ENCODE measurements around the gene MAF.

Gene MAF

DNA sequence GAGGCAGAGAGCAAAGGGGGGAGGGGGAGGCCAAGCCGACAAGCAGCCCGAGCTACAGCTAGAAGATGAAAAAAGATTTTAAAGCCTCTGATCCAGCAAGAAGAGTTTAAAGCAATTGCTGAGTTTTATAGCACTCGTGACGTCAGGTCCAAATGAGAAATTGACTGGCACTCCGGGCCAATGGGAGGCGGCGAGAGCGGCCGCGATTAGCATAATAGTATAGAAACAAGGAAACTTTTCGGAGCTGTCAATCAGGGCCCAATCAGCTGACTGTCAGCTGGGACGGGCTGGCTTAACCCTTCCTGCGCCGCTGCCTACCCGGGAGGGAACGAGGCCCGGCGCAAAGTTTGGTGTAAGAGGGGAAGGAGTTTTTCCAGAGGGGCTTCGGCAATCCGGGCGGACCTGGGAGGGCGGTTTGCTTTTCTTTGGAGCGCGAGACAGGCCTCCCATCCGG, at the start of gene MAF:
Gene MAF (minus strand): TSS at position 100 of the 454 bp plus-strand sequence. CDS start 835 bp downstream, outside the sequence.
- peak; percentile 85 for DNase-seq (ENCODE audit: low spot score)

DNA sequence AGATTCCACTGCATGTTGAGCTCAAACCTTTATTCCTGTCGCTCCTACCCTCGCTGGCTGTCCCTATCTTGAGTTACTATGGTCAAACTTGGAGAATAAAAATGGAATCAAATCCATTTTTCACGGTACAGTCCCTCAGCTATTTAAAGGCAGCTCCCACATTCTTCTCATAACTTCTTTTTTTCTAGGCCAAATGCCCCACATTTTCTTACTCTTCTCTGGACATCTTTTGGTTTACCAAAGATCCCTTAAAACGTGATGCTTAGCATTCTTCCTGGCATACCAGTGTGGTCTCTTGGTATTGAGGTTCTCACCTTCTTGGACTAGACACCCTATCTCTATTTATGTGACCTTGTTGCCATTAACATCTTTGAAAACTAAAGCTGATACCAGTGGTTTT, 48.3 kb upstream of the MAF start:
- no peak for DNase-seq (ENCODE audit: low spot score)

DNA sequence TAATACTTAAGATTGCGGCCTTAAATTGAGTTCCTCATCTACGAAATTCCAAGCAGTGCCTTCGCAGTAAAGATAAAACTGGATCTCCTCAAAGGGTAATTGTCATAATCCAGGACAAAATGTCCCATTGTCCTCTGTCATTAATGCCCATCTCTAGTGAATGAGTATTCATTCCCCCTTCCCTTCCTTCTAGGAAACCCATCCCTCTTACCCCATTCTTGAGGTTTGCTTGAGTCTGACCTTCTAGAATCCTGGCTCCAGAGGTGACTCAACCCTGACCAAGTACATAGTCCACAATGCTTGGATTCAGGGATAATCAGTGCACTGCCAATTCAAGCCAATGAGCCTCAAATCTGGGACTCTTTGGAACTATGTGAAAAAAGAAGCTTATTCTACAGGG, 47.0 kb upstream of the MAF start:
- DNase-seq (ENCODE audit: low spot score) = no peak

DNA sequence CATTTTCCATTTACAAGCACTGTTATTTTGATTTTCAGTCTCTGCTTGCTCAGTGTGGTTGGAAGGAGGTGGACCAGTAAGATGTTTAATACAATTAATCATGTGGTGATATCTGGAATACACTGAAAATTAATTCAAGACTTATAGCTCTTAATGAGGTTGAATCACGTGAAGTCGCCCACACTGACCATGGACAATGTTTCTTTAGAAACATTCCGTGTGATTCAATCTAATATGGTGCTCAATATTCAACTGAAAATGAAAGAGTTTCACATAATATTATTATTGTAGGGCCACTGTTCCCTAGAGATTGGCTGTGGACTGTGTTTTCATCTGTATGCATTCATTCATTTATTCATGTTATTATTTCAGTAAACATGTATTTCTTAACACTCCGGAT, 45.2 kb upstream of the MAF start:
- DNase-seq (ENCODE audit: low spot score) = no peak

DNA sequence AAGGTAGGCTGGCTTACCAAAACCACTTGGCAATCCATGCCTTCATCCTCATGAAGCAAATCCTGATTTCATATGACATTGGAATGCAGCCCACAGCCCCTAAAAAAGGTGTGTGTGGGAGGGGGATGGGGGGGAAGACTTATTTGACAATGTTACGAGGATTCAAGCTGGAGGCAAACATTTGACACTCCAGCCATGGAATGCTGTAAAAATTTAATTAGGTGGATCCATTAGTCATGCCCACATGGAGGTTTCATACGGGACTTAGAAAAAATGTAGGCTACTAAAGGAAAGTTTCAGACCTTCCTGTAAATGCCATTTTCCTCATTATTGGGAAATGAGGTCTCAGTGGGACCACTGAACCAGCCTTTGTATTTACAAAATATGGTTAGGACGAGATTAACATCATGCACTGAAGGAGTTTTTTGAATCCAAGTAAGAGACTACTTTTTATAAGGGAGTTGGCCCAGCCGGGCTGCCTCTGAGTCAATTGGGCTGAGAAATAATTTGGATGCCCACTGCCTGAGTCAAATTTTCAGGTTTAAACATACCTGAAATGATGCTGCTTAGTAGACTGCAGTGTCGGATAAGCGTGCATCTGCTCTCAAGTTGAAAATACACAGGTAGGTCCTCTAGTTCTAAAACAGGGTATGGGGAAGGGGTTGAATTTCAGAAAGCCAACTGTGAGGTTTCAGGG, 44.6 kb upstream of the MAF start:
- DNase-seq (ENCODE audit: low spot score) = no peak

DNA sequence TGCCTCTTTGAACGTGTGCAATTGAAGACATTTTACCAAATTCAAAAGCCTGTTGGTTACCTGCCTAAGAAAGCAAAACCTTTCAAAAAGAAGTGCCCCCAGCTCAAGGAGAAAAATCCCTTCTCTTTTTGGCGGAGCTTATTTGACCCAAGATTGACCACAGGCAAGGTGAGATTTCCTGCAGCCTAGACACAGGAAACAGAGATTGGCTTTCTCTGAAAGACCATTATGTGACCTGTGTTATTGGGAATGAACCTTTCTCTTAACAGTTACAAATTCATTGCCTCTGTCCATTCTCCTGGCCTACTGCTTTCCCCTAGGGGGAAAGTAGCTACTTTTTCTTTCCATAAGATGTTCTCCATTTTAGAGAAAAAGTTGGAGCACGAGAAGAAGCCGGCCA, 42.1 kb upstream of the MAF start:
- DNase-seq (ENCODE audit: low spot score) = no peak

DNA sequence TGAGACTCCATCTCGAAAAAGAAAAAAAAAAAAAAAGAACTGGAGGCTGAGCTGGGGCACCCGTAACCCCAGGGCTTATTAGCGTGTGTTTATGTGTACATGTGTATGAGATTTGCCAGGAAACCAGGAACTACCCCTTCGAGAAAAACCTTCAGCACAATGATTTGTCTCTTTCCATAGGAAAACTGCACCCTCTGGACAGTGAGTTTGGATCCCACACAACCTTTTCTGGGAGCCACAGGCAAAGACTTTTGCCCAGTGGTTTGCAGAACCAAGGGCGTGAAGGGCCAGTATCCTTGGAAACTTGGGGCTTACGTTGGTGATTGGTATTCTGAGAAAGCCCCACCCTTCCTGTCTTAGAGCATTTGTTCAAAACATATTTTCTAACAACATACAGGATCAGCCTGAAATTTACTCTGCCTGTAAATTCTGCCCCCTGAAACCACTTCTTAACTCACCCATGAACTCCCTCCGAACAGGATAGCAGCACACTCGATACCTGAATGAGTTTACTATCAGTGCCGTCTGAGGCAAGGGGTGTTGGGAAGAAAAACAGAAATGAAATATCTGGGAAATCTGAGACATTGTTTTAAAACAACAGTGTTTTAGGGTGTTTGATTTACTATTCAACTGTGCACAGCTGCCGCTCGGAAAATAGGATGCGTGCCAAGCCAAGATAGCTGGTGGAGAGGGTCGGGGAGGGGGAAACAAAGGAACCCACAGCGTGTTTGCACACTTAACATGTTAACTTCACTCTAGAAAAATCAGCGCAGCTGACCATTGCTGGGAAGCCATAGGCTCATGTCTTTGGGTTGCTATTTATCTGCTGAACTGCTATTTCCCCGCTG, 40.2 kb upstream of the MAF start:
- no peak for DNase-seq (ENCODE audit: low spot score)

DNA sequence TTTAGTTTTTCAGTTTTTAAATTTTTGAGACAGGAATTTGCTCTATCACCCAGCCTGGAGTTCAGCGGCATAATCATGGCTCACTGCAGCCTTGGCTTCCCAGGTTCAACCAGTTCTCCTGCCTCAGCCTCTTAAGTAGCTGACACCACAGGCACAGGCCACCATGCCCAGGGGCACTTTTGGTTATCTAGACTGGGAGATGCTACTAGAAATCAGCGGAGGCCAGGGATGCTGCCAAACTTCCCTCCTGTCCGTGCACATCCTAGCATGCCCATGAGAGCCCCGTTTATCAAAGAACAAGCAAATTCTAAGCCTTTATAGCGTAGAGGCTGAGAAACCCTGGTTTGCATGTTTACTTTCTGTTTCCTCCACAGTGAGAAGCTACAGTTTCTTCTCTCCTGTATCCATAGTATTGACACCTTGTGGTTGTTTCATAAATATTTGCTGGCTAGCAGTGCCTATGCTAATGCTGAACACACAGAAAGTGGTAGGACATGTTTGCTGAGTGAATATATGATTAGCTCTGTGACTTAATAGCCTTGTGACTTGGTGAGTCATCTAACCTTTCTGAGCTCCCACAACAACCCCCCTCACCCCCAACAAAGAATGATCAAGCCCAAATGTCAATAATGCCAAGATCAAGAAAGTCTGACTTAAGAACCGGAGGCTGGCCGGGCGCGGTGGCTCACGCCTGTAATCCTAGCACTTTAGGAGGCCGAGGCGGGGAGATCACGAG, 39.2 kb upstream of the MAF start:
- no peak for DNase-seq (ENCODE audit: low spot score)

DNA sequence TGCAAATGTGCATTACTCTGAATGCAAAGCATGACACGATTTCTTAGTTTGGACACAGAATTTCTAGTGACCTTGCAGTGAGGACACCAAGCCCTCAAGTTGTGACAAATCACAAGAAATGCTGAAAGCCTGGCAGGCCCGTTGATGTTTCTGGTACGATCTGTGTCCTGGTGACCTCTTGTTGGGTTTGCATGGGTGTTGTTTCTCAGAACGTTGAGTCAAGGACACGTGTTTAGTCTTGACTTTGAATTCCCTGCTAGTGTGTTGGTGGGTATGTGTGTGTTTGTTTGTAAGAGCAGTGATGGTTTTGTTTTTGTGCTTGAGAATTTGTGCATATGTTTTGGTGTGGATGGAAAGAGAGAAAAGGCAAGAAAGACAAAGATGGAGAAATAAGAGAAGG, 37.8 kb upstream of the MAF start:
- no peak for DNase-seq (ENCODE audit: low spot score)

DNA sequence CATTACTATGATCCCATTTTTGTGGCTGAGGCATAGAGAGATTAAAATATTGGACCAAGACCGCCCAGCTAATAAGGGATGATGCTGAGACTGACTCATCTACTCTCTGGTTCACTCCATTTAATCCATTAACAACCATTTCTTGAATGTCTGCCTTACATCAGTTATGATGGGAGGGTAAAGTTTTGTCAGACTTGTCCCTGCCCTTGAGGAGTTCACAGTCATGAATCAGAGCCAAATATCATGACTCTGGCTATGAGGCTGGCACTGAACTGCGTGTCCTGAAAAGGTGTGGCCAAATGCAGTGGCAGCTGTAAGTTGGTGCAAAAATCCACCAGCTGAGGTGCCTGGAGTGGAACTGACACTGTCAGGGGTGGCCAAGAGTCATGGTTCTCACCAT, 35.0 kb upstream of the MAF start:
- no peak for DNase-seq (ENCODE audit: low spot score)

DNA sequence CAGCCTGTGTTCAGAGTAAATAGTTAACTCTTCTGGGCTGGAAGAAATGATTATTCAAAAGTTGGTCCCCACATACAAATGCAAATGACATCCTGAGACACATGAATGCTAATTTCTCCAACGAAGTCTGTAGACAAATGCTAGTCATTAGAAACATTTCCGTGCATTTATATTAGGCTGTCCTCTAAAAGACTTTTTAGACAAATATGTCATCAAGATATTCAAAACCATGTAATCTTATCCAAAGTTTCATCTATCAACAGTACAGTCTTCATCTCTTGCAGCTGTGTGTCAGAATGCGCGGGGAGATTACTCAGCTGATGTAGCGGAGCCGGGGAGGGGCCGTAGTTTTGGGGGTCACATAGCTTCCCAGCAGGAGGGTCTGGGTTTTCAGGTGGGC, 33.8 kb upstream of the MAF start:
- DNase-seq (ENCODE audit: low spot score) = no peak

DNA sequence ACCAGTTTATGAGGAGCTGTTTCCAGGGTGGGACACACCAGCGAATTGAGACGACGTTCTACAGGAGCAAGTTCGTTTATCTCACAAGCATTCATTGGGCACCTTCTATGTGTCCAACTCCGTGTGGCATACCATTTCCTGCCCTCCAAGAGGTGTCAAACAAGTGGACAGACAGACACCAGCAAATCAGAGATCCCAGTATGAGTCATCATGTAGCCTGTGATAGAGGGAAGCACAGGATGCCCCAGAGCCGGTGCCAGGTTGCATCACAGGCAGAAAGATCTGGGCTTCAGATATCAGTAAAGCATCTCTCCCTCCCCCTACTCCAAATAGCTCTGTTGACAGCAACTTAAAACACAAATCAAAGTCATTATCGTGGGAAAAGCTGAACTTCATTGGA, 31.8 kb upstream of the MAF start:
- no peak for DNase-seq (ENCODE audit: low spot score)

DNA sequence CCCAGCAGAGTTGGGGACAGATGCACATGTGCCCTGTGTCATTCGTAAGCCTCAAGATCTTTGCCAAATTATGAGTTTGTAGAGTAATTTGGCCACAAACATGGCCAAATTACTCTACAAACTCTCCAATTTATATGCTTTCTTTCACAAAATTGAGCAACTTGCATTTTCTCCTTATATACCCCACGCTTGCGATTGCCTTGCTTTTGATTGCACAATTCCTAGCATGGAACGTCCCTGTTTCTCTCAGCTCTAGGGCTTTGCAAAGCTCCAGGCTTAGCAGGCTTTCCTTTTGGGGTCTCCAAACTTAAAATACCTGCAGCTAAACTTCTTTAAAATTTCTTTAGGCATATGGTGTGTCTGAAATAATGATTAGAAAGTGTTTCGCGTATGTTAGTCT, 28.5 kb upstream of the MAF start:
- DNase-seq (ENCODE audit: low spot score) = no peak

DNA sequence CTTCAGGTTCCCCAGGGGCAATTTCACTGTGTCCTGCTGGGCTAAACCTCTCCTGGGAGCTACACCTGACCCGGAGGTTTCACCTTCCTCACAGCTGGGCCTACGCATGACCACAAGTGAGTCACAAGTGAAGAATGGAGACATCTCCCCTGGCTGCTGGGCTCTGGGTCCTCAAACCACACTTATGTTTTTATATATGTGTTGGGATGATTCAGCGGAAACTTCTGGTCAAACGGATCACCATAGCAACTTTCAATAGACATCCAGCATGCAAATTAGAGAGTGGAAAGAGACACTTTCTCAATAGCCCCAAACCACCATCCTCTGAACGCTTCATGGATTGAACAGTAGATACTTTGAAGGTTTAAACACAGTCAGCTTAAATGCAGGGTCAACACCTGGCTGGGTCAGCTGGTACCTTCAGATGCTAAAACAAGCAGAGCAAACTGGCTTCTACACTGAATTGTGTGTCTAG, 28.0 kb upstream of the MAF start:
- DNase-seq (ENCODE audit: low spot score) = no peak

DNA sequence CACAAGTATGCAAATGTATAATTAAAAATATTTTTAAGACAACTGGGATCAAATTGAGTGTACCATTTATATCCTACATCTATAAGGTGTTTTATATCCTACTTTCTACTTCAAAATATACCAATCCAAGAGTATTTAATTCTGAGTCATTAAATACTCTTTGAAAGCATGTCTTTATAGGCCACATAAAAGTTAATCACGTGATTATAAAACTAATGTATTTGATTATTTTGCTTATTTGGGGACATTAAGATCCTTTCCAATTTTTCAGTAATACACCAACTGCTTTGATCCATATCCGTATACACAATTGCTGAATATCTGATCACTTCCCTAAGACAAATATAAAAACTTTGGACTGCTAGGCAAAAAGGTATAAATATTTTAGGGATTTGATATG, 26.6 kb upstream of the MAF start:
- DNase-seq (ENCODE audit: low spot score) = no peak

DNA sequence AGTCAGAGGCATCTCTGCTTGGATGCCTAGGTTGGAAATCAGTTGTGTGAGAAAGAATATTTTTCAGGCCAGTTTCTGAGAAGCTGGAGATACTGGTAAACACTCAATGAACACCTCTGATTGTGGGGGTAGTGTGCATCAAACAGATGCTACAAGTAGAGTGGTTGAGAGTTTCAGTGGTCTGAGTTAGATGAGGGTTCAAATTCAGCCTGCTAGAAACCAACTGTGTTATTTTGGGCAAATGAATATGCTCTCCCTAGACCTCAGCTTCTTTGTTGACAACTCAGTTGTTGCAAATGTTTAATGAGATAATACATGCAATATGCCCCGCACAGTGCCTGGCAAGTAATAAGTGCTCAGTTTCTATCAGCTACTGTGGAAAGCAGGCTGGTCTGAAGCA, 25.2 kb upstream of the MAF start:
- DNase-seq (ENCODE audit: low spot score) = no peak

DNA sequence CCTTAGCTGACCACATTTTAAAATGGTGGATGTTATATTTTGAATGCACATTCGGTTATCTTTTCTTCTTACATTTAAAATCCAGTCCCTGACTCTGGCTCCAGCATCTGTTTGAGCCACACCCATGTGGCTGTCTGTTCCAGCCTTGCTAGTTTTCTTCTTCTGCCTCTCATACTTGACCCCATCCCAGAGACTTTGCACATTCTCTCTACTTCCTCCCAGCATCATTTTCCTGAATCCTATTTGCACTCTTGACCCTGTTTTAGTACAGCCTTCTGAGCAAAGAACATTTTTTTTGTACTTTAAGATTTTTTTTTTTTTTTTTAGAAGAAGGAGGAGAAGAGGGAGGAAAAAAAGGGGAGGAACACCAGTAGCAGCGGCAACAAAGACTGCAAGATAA, 23.3 kb upstream of the MAF start:
- DNase-seq (ENCODE audit: low spot score) = no peak

DNA sequence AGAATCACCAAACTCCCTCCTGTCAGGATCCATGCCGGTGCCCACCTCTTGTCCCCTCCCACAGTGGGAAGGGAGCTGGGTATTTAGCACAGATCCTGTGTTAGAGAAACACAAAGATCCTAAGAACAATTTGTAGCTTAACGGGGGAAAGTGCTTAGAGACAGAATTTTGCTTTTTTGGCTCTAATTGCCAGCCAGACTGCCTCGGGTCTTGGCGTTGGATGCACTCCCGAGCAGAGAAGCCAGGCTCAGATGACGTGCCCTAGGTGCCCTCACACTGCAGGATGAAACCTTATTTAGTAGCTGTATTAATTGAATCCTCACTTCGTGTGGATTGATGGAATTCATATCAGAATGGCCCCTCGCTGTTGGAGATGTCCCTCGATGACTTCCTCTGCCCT, 22.5 kb upstream of the MAF start:
- DNase-seq (ENCODE audit: low spot score) = no peak

DNA sequence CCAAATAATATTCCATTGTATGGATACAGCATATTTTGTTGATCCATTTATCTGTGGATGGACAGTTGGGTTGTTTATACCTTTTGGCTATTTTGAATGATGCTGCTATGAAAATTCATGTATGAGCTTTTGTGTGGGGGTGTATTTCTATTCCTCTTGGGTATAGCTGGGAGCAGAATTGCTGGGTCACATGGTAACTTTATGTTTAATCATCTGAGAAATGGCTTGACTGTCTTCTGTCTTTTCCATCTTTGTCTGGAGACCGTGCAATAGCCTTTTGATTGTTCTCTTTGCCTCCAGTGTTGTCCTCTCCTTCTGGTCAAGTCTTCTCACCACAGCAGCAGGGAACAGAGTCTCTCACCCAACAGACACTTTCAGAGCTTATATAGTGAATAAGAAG, 20.5 kb upstream of the MAF start:
- DNase-seq (ENCODE audit: low spot score) = no peak

DNA sequence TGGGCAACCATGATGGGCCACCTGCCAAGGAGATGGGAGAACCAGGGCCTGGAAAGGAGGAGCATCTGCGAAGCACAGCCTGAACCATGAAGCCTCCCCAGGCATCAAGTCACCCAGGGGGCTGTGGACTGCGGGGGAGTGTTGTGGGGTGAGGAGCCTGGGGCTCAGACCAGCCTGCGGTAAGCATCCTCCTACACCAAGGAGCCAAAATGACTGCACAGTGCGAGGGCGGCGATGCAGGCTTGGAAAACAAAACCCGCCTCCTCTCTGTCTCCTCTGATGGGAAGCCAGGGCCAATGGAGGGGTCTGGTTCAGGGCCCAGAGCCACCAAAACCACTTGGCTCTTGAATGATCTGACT, 18.1 kb upstream of the MAF start:
- no peak for DNase-seq (ENCODE audit: low spot score)

DNA sequence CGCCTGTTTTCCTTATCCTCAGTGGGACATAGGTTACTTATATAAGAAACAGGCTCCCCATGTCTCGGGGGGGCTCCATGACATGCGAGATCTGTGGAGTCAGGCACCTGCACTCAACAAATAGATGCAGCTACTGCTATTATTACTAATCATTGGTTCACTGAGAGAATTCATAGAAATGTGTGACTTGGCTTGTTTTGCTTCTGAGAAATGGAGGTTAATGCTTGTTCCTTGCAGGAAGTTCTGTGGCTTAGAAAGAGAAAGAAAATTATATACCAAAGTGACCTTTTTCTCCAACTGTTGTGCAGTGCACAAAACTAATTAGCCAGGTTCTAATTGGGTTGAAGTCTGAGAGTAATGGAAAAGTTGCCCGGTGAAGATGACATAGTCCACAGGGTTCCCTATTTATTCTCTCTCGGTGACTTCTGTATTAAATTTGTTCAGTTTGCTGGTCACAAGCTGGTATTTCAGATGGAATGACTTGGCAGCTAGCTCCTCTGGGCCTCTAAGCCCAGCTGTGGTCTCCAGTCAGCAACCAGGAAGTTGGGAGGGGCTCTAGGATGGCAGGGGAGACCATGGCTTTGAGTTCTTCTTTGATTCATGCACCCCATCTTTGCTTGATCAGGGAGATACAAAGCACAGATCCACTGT, 17.6 kb upstream of the MAF start:
- no peak for DNase-seq (ENCODE audit: low spot score)

DNA sequence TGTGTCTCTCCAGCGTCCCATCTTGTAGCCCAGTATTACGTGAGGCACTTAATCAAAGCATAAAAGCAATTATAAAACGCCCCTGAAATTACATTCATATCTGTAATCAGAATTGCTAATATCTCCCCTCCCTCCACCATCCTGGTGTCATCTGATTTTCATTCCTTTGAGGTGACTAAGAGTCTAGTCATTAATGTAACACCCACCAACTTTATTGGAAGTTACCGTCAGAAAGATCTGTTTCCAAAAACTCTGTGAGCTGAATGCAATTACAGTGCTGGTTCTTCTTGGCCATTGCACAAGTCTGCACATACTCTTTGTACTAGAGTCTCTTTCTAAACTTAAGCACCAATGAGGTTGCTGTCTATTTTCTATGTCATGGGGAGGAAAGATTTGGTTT, 12.5 kb upstream of the MAF start:
- DNase-seq (ENCODE audit: low spot score) = no peak
